Lower leg skin (tissue), 3 donors: ENCODE results near the gene TLE4.

ENCODE experiments used
- CTCF ChIP-seq, 3 donors: fragments of 450-650 bp; IDR thresholded peaks; one replicate each; pipeline ENCODE4 v1.5.1; 2016; ENCODE audit warnings: antibody characterized with exemption in 3 of 3, mild to moderate bottlenecking in 3 of 3, moderate library complexity in 2 of 3
- POLR2A ChIP-seq, 2 donors: fragments of 450-650 bp; IDR thresholded peaks; one replicate each; pipeline ENCODE4 v1.6.1; 2016 to 2017; ENCODE audit warnings: antibody characterized with exemption in 2 of 2, mild to moderate bottlenecking in 1 of 2, moderate library complexity in 1 of 2

- no peak for TF ChIP-seq POLR2A (IDR thresholded peaks at IDR 0.05)
- TF ChIP-seq CTCF (IDR thresholded peaks at IDR 0.05) = no peak
These were observed 138.2 kb downstream of the TLE4 start for GRCh38 chr9:79709743-79710674.
